Effector memory CD8-positive, alpha-beta T cell (primary cell): ENCODE measurements around the gene TMEM141.
A peak's percentile ranks its signal among the peaks of the same experiment; 100 is the strongest.
"Not testable (repeated sequence)": the region's sequence is repeated elsewhere in the genome, so short reads cannot be mapped to it uniquely, and the experiment has no call there.

Experiments
- ATAC-seq: fragments of 150-1000 bp; cut with Tn5 transposase; replicated peaks from 2 replicates; pipeline ENCODE4 v1.10.0; 2021; ENCODE audit warnings: mild to moderate bottlenecking, moderate library complexity
- DNase-seq, 3 experiments: peaks; one replicate each; pipeline ENCODE4 v3.0.0; 2021
- H3K27ac Mint-ChIP-seq, 2 donors: one replicate each; pipeline ENCODE4 v1.8.0; 2022; ENCODE audit warnings: mild to moderate bottlenecking in 2 of 2, mixed read lengths in 2 of 2, moderate library complexity in 2 of 2
- H3K27me3 Mint-ChIP-seq, 2 donors: one replicate each; pipeline ENCODE4 v1.8.0; 2022; ENCODE audit warnings: mixed read lengths in 2 of 2
- H3K36me3 Mint-ChIP-seq: one replicate; pipeline ENCODE4 v1.8.0; 2022; ENCODE audit warnings: mild to moderate bottlenecking, moderate library complexity, mixed read lengths; ENCODE audit not compliant: insufficient read depth
- H3K4me1 Mint-ChIP-seq, 2 donors: one replicate each; pipeline ENCODE4 v1.8.0; 2022; ENCODE audit warnings: low read depth in 2 of 2, mixed read lengths in 2 of 2
- H3K4me3 Mint-ChIP-seq, 2 donors: one replicate each; pipeline ENCODE4 v1.8.0; 2022; ENCODE audit warnings: mild to moderate bottlenecking in 2 of 2, mixed read lengths in 2 of 2, moderate library complexity in 2 of 2
- H3K9me3 Mint-ChIP-seq, 2 donors: one replicate each; pipeline ENCODE4 v1.8.0; 2022; ENCODE audit warnings: mixed read lengths in 2 of 2

The TMEM141 gene

DNA sequence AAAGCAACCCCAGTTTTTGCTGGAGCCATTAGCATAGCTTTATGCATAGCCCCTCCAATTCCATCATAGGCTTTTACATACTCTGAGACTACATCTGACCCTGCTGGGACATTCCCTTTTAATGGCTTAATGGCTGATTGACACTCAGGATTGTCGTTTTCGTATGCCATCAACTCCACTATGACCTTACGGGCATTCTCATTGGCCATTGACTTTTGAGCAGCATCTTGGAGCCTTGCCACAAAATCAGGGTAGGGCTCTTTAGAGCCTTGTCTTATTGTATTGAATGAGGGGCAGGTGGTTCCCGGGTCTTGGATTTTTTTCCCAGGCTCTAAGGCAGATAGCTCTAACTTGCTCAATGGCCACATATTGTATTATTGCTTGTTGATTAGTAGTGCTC lies 4.2 kb upstream of the TMEM141 start:
- H3K4me3 Mint-ChIP-seq, ATAC-seq: not testable (repeated sequence)
- H3K27me3 Mint-ChIP-seq = peaks cover 0 to 20% of the 10 kb centered on the region in 2 donors

DNA sequence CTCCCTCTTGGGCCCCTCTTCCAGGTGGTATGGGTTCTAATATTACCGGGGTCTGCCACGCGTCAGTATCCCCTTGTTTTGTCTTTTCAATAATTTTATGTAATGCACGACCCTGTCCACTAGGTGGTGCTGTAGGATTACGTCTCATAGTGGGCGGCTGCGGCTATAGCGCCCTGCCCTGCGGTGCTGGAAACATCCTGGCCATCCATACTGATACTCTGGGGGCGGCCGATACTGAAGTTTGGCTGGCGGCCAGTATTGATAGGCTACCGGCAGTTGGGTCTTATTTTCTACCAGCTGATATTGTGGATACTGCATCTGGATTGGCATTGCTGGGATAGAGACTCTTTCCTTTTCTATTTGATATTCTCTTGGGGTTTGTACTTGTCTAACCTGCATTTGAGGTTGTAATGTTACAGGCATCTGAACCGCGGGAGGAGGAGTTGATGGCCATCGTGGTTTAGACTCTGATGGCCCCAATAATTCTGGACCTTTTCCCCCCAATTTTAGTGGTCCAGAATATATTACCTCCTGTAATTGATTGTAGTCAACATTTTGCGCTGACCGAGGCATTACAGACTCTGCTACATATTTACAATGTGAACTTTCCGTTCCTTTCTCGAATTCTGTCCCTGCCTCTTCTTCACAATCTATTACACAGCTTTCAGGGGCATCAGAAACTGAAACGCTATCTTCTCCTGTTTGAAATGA lies 3.3 kb upstream of the TMEM141 start:
- Mint-ChIP-seq H3K36me3 (peaks cover 9% of the 10 kb centered on the region), H3K27me3 (peaks cover 0 to 20% of the 10 kb centered on the region in 2 donors), H3K27ac (no peak overlapping the region), H3K9me3 (no peaks in the 10 kb centered on the region), H3K4me3 (no peak overlapping the region), H3K4me1 (peaks cover 14 to 23% of the 10 kb centered on the region in 2 donors)
- DNase-seq (peak; percentile 68 to 74 (median 70)), ATAC-seq (no peak)

More for the DNA sequence above, 4.2 kb upstream of the TMEM141 start:
- H3K9me3 Mint-ChIP-seq, H3K27ac Mint-ChIP-seq, DNase-seq, H3K36me3 Mint-ChIP-seq: not testable (repeated sequence)
- peaks cover 10 to 19% of the 10 kb centered on the region in 2 donors for H3K4me1 Mint-ChIP-seq

DNA sequence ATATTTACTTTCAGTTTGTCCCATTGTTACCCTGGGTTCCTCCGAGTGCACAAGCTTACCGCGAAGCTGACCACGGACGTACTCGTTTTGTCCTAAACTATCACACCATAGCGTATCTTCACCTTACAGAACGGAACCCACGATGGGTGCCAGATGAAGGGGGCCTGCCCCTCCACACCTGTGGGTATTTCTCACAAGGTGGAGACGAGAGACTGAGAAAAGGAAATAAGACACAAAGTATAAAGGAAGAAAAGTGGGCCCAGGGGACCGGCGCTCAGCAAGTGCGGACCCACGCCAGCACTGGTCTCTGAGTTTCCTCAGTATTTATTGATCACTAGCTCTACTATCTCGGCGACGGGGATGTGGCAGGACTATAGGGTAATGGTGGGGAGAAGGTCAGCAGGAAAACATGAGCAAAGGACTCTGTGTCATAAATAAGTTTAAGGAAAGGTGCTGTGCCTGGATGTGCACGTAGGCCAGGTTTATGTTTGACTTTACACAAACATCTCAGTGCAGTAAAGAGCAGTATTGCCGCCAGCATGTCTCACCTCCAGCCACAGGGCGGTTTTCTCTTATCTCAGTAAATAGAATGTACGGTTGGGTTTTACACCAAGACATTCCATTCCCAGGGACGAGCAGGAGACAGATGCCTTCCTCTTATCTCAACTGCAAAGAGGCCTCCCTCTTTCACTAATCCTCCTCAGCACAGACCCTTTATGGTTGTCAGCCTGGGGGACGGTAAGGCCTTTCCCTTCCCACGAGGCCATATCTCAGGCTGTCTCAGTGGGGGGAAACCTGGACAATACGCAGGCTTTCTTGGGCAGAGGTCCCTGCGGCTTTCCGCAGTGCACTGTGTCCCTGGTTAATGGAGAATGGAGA lies 2.3 kb upstream of the TMEM141 start:
- DNase-seq, H3K27ac Mint-ChIP-seq, H3K9me3 Mint-ChIP-seq, ATAC-seq: not testable (repeated sequence)
- Mint-ChIP-seq H3K4me1 (peaks cover 14 to 23% of the 10 kb centered on the region in 2 donors), H3K36me3 (peaks cover 14% of the 10 kb centered on the region), H3K4me3 (peak overlapping the region in 1 of 2 donors; percentile 31), H3K27me3 (peaks cover 0 to 20% of the 10 kb centered on the region in 2 donors)

DNA sequence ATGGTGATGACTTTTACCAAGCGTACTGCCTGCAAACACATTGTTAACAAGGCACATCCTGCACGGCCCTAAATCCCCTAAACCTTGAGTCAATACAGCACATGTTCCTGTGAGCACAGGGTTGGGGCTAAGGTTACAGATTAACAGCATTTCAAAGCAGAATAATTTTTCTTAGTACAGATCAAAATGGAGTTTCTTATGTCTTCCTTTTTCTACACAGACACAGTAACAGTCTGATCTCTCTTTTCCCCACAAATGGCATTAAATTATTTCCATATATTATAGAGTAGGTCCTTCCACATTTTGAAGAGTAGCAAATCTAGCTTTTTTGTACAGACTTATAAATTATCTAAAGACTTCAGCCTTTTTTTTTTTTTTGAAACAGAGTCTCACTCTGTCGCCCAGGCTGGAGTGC lies 1.6 kb upstream of the TMEM141 start:
- peaks cover 0 to 19% of the 10 kb centered on the region in 2 donors for H3K27me3 Mint-ChIP-seq
- peaks cover 14 to 23% of the 10 kb centered on the region in 2 donors for H3K4me1 Mint-ChIP-seq
- peaks cover 14% of the 10 kb centered on the region for H3K36me3 Mint-ChIP-seq
- no peak overlapping the region for H3K27ac Mint-ChIP-seq
- no peak overlapping the region for H3K4me3 Mint-ChIP-seq
- no peak for ATAC-seq
- H3K9me3 Mint-ChIP-seq = no peaks in the 10 kb centered on the region
- no peak for DNase-seq

DNA sequence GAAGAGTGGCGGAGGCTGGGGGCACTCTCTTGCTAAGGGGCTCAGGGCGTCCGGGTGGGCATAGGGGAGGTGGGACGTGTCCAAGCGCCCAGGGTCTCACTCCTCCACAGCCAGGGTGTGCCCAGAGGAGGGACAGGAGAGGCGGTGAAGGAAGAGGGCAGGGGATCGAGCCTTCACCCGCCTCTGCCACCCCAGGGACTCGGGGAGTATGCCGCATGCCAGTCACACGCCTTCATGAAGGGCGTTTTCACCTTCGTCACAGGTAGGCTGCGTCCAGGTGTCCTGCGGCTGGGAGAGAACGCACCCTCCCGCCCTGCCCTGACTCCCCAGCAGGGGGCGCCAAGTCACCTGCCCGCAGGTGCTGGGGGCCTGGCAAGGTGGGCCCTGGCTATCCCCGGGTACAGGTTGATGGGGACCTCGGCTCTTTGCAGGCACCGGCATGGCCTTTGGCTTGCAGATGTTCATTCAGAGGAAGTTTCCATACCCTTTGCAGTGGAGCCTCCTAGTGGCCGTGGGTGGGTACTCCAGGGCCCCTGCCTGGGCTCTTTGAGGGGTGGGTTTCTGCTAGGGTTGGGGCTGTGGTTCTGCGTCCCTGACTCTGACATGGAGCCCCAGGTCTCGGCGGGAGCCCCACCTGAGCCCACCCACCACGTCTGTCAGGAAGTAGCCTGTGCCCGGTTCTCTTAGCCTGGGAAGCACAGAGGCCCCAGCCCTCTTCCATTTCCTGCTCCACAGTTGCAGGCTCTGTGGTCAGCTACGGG lies 552 bp downstream of the TMEM141 start:
- H3K4me3 Mint-ChIP-seq = peak overlapping the region; percentile 81 to 83
- peaks cover 14% of the 10 kb centered on the region for H3K36me3 Mint-ChIP-seq
- H3K9me3 Mint-ChIP-seq = no peaks in the 10 kb centered on the region
- peaks cover 0 to 6% of the 10 kb centered on the region in 2 donors for H3K27me3 Mint-ChIP-seq
- H3K4me1 Mint-ChIP-seq = peaks cover 17 to 20% of the 10 kb centered on the region in 2 donors
- peak overlapping the region; percentile 81 to 88 for H3K27ac Mint-ChIP-seq
- DNase-seq (peak; percentile 65 to 71 (median 66)), ATAC-seq (peak; percentile 29)

DNA sequence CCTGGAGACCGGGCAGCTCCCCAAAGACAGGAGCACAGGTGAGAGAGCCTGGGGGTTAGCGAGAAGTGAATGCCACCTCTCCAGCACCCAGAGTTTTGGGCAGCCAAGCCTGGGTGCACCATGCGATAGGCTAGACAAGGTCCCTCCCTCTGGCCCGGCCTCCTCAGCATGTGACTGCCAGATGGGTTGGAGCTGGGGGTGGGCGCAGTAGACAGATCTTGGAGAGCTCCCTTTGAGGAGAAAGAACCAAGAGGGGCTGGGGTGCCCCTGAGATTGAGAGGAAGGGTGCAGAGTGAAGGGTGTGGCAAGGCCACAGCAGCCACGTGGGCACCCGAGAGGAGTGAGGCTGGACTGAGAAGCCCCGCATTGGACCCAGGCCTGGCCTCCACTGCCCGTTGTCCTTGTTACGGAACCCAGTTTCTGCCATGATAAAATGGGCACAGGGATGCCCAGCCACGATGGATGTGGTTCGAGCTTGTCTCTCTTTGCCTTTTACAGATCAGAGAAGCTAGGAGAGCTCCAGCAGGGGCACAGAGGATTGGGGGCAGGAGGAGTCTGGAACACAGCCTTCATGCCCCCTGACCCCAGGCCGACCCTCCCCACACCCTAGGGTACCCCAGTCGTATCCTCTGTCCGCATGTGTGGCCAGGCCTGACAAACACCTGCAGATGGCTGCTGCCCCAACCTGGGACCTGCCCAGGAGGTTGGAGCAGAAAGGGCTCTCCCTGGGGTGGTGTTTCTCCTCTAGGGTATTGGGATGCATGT lies 1.4 kb downstream of the TMEM141 start:
- H3K27ac Mint-ChIP-seq = peak overlapping the region in 1 of 2 donors; percentile 88
- H3K27me3 Mint-ChIP-seq = peaks cover 0 to 3% of the 10 kb centered on the region in 2 donors
- no peaks in the 10 kb centered on the region for H3K9me3 Mint-ChIP-seq
- H3K4me3 Mint-ChIP-seq = peak overlapping the region in 1 of 2 donors; percentile 83
- peaks cover 16 to 19% of the 10 kb centered on the region in 2 donors for H3K4me1 Mint-ChIP-seq
- no peak for DNase-seq
- H3K36me3 Mint-ChIP-seq = peaks cover 14% of the 10 kb centered on the region
- ATAC-seq = no peak

DNA sequence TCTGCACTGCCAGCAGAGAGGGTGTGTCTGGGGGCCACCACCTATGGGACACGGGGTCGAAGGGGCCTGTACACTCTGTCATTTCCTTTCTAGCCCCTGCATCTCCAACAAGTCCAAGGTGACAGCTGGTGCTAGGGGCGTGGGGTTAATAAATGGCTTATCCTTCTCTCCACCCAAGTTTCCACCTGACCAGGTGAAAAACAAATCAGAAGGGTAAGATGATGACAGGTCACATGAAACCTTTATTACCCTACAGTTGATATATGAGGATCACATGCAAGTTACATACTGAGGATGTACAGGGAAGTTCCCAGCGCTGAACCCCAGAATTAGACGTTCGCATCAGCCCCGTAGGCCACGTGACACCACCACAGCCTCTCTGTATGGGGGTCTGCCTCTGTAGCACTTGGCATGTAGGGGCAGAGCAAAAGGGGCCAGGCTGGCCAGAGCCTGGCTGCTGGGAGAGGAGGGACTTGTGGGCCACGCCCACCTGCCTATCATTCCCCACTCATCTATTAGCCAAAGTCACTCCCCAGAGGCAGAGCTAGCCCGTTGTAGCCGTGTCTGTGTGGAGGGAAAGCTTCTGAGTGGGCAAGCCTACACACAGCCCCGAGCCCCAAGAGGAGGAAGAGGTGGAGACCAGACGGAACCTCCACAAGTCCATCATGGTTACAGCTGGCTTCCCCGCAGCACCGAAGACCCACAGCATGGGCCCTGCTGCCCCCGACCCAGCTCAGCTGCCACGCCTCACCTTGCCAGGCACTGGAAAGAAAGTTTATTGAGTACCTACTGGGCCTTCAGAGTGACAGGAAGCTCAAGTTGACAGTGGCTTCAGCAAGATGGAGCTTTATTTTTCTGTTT lies 2.2 kb downstream of the TMEM141 start:
- H3K9me3 Mint-ChIP-seq = no peaks in the 10 kb centered on the region
- H3K36me3 Mint-ChIP-seq = peaks cover 14% of the 10 kb centered on the region
- H3K4me3 Mint-ChIP-seq = peak overlapping the region in 1 of 2 donors; percentile 7
- H3K27ac Mint-ChIP-seq = peak overlapping the region in 1 of 2 donors; percentile 23
- DNase-seq (no peak), ATAC-seq (no peak)
- H3K4me1 Mint-ChIP-seq = peaks cover 11% of the 10 kb centered on the region in 2 donors
- H3K27me3 Mint-ChIP-seq = peaks cover 0 to 6% of the 10 kb centered on the region in 2 donors

DNA sequence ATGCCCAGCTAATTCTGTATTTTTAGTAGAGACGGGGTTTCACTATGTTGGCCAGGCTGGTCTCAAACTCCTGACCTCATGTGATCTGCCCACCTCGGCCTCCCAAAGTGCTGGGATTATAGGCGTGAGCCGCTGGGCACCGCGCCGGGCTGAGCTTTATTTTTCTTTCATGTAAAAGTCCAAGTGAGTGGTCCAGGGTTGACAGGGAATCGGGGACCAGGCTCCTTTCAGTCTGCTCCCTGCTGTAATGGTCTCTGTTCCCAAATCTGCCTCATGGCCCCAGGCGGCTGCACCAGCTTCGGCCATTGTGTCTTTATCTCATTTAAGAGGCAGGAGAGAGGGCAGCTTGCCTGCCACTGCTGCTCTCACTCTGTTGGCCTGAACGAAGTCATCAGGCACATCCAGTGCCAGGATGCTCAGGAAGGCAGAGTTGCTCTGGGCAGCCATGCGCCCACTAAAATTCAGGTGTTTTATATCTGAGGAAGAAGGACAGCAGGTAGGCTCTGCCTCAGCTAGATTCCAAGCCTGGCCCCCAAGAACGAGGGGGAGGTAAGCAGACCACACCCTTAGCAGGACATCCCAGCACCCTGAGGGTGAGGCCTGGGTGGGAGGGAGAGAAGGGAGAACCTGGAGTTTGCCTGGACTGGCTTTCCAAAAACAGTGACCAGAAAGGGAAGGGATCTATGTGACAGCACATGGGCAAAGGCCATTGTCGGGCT lies 3.3 kb downstream of the TMEM141 start:
- Mint-ChIP-seq H3K36me3 (peaks cover 14% of the 10 kb centered on the region), H3K4me3 (no peak overlapping the region), H3K9me3 (no peaks in the 10 kb centered on the region), H3K27me3 (peaks cover 0 to 6% of the 10 kb centered on the region in 2 donors), H3K4me1 (peaks cover 10 to 11% of the 10 kb centered on the region in 2 donors), H3K27ac (peak overlapping the region in 1 of 2 donors; percentile 49)
- DNase-seq (no peak), ATAC-seq (no peak)

DNA sequence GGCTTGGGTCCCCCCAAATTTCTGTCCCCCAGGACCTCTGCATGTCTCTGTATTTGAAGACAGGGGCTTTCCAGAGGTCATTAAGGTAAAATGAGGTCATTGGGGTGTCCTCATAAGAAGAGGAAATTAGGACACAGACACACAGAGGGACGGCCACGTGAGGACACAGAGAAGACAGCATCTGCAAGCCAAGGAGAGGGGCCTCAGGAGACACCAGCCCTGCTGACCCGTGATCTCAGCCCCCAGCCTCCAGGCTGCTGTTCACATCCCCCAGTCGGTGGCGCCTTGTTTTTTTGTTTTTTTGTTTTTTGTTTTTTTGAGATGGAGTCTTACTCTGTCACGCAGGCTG lies 3.8 kb downstream of the TMEM141 start:
- DNase-seq = no peak
- Mint-ChIP-seq H3K4me3 (no peak overlapping the region), H3K27ac (no peak overlapping the region), H3K36me3 (peaks cover 10% of the 10 kb centered on the region), H3K9me3 (no peaks in the 10 kb centered on the region), H3K27me3 (peaks cover 0 to 6% of the 10 kb centered on the region in 2 donors), H3K4me1 (peaks cover 12 to 14% of the 10 kb centered on the region in 2 donors)
- ATAC-seq = no peak

DNA sequence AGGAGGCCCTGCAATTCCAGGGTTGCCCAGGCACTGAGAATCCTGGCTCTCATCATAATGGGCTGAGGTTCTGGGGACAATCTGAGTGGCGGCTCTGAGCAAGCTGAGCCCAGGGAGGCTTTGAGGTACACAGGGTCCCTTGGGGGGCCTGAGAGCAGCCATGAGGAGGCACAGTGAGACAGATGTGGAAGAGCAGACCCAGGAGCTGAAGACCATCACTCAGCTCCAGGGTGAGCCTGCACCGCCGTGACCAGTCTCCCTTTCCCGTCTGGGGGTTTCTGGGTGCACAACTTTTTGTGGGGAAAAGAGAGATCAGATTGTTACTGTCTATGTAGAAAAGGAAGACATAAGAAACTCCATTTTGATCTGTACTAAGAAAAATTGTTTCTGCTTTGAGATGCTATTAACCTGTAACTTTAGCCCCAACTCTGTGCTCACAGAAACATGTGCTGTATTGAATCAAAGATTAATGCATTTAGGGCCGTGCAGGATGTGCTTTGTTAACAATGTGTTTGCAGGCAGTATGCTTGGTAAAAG lies 5.2 kb downstream of the TMEM141 start, which contains the start of gene CCDC183:
Gene CCDC183, plus strand, starts transcription at position 101 of the 537 bp plus-strand sequence. Its CDS starts 60 bp downstream, at position 161.
- no peak within 1 kb of the TSS for H3K4me3 Mint-ChIP-seq
- peaks cover 20 to 23% of the 10 kb centered on the region in 2 donors for H3K4me1 Mint-ChIP-seq
- H3K36me3 Mint-ChIP-seq = peaks cover 8% of the 10 kb centered on the region
- no peak for DNase-seq
- peak within 1 kb of the TSS; percentile 39 to 53 for H3K27ac Mint-ChIP-seq
- H3K27me3 Mint-ChIP-seq = peaks cover 0 to 6% of the 10 kb centered on the region in 2 donors
- no peak for ATAC-seq
- H3K9me3 Mint-ChIP-seq = no peaks in the 10 kb centered on the region

DNA sequence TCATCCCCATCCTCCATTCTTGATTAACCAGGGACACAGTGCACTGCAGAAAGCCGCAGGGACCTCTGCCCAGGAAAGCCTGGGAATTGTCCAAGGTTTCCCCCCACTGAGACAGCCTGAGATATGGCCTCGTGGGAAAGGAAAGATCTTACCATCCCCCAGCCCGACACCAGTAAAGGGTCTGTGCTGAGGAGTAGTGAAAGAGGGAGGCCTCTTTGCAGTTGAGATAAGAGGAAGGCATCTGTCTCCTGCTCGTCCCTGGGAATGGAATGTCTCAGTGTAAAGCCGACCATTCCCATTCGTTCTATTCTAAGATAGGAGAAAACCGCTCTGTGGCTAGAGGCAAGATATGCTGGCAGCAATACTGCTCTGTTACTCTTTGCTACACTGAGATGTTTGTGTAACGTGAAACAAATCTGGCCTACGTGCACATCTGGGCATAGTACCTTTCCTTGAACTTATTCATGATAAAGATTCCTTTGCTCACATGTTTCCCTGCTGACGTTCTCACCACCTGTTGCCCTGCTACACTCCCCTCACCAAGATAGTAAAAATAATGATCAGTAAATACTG lies 5.7 kb downstream of the TMEM141 start:
- H3K4me3 Mint-ChIP-seq, H3K36me3 Mint-ChIP-seq, H3K9me3 Mint-ChIP-seq, ATAC-seq, H3K27me3 Mint-ChIP-seq, DNase-seq: not testable (repeated sequence)
- Mint-ChIP-seq H3K4me1 (peaks cover 21 to 22% of the 10 kb centered on the region in 2 donors), H3K27ac (peak overlapping the region in 1 of 2 donors; percentile 53)
